ENCODE measurements around the gene SFMBT2. TPM values are rescaled to one million over a fixed set of nuclear protein-coding genes. Genes with fewer than 3 reads are reported as not detected.

SFMBT2 gene
- total RNA-seq, 4 donors from 2014 or later: 7.6 to 15.4 (median 10.8) TPM

- Histone ChIP-seq H3K27me3 (no peaks in the 10 kb centered on the region), H3K4me1 (no peaks in the 10 kb centered on the region), H3K27ac (replicated peaks in 1 of 4) (no peak overlapping the region), H3K9me3 (peaks cover 0 to 8% (median 0%) of the 10 kb centered on the region in 4 donors), H3K4me3 (no peak overlapping the region), H3K36me3 (peaks cover 16 to 50% (median 31%) of the 10 kb centered on the region in 4 donors)
- TF ChIP-seq EP300 (IDR thresholded peaks at IDR 0.05) (no peak), POLR2AphosphoS5 (IDR thresholded peaks at IDR 0.05) (no peak), CTCF (IDR thresholded peaks at IDR 0.05) (no peak), POLR2A (IDR thresholded peaks at IDR 0.05; ENCODE audit: low read depth) (no peak)
- no peak for DNase-seq (ENCODE audit: extremely low spot score)
- WGBS: 87% methylated on average over 7 of the region's 7 CpGs
- intact Hi-C loops (cut with DNase I): no loop called here
Measured at GRCh38 chr10:7377614-7378248, 33.1 kb downstream of the SFMBT2 start.

GRCh38 chr10:7374795-7375194 lies 36.0 kb downstream of the SFMBT2 start:
- no peak for DNase-seq (ENCODE audit: extremely low spot score)
- Histone ChIP-seq H3K27ac (replicated peaks in 1 of 4) (no peak overlapping the region), H3K4me3 (no peak overlapping the region), H3K4me1 (no peaks in the 10 kb centered on the region), H3K9me3 (peaks cover 0 to 8% (median 0%) of the 10 kb centered on the region in 4 donors), H3K27me3 (no peaks in the 10 kb centered on the region), H3K36me3 (peaks cover 10 to 44% (median 26%) of the 10 kb centered on the region in 4 donors)
- TF ChIP-seq POLR2A (IDR thresholded peaks at IDR 0.05; ENCODE audit: low read depth): no peak
- TF ChIP-seq CTCF (IDR thresholded peaks at IDR 0.05): no peak
- TF ChIP-seq EP300 (IDR thresholded peaks at IDR 0.05): no peak
- no peak for TF ChIP-seq POLR2AphosphoS5 (IDR thresholded peaks at IDR 0.05)
- intact Hi-C loops (cut with DNase I): no loop called here
- WGBS: 80% methylated on average over 5 of the region's 5 CpGs

- DNase-seq (ENCODE audit: extremely low spot score): no peak
- Histone ChIP-seq H3K27ac (replicated peaks in 1 of 4) (no peak overlapping the region), H3K4me3 (no peak overlapping the region), H3K36me3 (peaks cover 10 to 50% (median 31%) of the 10 kb centered on the region in 4 donors), H3K9me3 (peaks cover 0 to 8% (median 0%) of the 10 kb centered on the region in 4 donors), H3K27me3 (no peaks in the 10 kb centered on the region), H3K4me1 (no peaks in the 10 kb centered on the region)
- 78% methylated on average over 6 of the region's 6 CpGs for WGBS
- TF ChIP-seq POLR2AphosphoS5 (IDR thresholded peaks at IDR 0.05) (no peak), CTCF (IDR thresholded peaks at IDR 0.05) (no peak), POLR2A (IDR thresholded peaks at IDR 0.05; ENCODE audit: low read depth) (no peak), EP300 (IDR thresholded peaks at IDR 0.05) (no peak)
- intact Hi-C loops (cut with DNase I): no loop called here
Measured at GRCh38 chr10:7373039-7373438, 37.8 kb downstream of the SFMBT2 start.

- no peak for TF ChIP-seq EP300 (IDR thresholded peaks at IDR 0.05)
- TF ChIP-seq POLR2AphosphoS5 (IDR thresholded peaks at IDR 0.05): no peak
- TF ChIP-seq CTCF (IDR thresholded peaks at IDR 0.05): no peak
- no peak for TF ChIP-seq POLR2A (IDR thresholded peaks at IDR 0.05; ENCODE audit: low read depth)
- no peaks in the 10 kb centered on the region for H3K27me3 ChIP-seq
- no peak for DNase-seq (ENCODE audit: extremely low spot score)
- intact Hi-C loops (cut with DNase I): no loop called here
- H3K4me1 ChIP-seq: no peaks in the 10 kb centered on the region
- H3K9me3 ChIP-seq: peaks cover 0 to 8% (median 0%) of the 10 kb centered on the region in 4 donors
- no peak overlapping the region for H3K27ac ChIP-seq (replicated peaks in 1 of 4)
- 95% methylated on average over 8 of the region's 8 CpGs for WGBS
- peaks cover 10 to 50% (median 32%) of the 10 kb centered on the region in 4 donors for H3K36me3 ChIP-seq
- H3K4me3 ChIP-seq: no peak overlapping the region
Measured at GRCh38 chr10:7372504-7372903, 38.3 kb downstream of the SFMBT2 start.

Measured in esophagus muscularis mucosa (tissue), 4 donors.